ENCODE measurements around the gene MYO5A. TPM values are rescaled to one million over a fixed set of nuclear protein-coding genes. Genes with fewer than 3 reads are reported as not detected.

Gene MYO5A
- polyA plus RNA-seq, 1 donor (not counting 4 experiments of a cell fraction or from before 2014, with no cell fraction given), result 53.8 TPM

- no peaks in the 10 kb centered on the region for H3K36me3 ChIP-seq (ENCODE audit: control insufficient read depth in 2 of 2, extremely low read depth in 1 of 2, insufficient read depth in 2 of 2, low read length in 2 of 2)
- H2AFZ ChIP-seq (ENCODE audit: control insufficient read depth, low read length), result no peak overlapping the region
- no peak for DNase-seq (ENCODE audit: low read depth, low spot score)
- H3K27me3 ChIP-seq (ENCODE audit: control insufficient read depth, extremely low read depth, insufficient read depth, low read length), result no peaks in the 10 kb centered on the region
- peak overlapping the region; percentile 69 for H3K27ac ChIP-seq (ENCODE audit: control insufficient read depth, insufficient read depth, low read length)
- peak; percentile 86 for FAIRE-seq
- no peaks in the 10 kb centered on the region for H4K20me1 ChIP-seq (ENCODE audit: control insufficient read depth, extremely low read depth, insufficient read depth, low read length)
- no peak for TF ChIP-seq EZH2 (IDR thresholded peaks at IDR 0.05; ENCODE audit: low read length)
- no peak for TF ChIP-seq CTCF (optimal IDR thresholded peaks at IDR 0.05 in 1 of 3, IDR thresholded peaks at IDR 0.05 in 1 of 3, conservative IDR thresholded peaks at IDR 0.05 in 1 of 3; ENCODE audit: extremely low read depth in 1 of 3, insufficient read depth in 2 of 3, low read length in 3 of 3)
- dilution Hi-C loops (cut with MboI; ENCODE audit: extremely low pct_ligation_motif_present, low sequenced_read_pairs), result no loop called here
- peak overlapping the region in 1 of 3 experiments; percentile 7 for H3K4me3 ChIP-seq (ENCODE audit: control insufficient read depth in 2 of 3, extremely low read depth in 1 of 3, insufficient read depth in 2 of 3, low read depth in 1 of 3, low read length in 3 of 3)
- H3K4me2 ChIP-seq (ENCODE audit: control insufficient read depth, extremely low read depth, insufficient read depth, low read depth, low read length), result peak overlapping the region; percentile 68
- no peaks in the 10 kb centered on the region for H3K9me3 ChIP-seq (ENCODE audit: control insufficient read depth, low read depth, low read length)
- peak overlapping the region; percentile 41 for H3K9ac ChIP-seq (ENCODE audit: control insufficient read depth, extremely low read depth, insufficient read depth, low read length)
- no peaks in the 10 kb centered on the region for H3K9me1 ChIP-seq (ENCODE audit: control insufficient read depth, extremely low read depth, insufficient read depth, low read length)
- peaks cover 81% of the 10 kb centered on the region for H3K79me2 ChIP-seq (ENCODE audit: control insufficient read depth, insufficient read depth, low read length)
- peaks cover 53% of the 10 kb centered on the region for H3K4me1 ChIP-seq (ENCODE audit: control insufficient read depth, extremely low read depth, insufficient read depth, low read length)
Observed at GRCh38 chr15:52523192-52523591, 5.5 kb downstream of the MYO5A start.

GRCh38 chr15:52521682-52522081 is 7.0 kb downstream of the MYO5A start:
- H4K20me1 ChIP-seq (ENCODE audit: control insufficient read depth, extremely low read depth, insufficient read depth, low read length), result no peaks in the 10 kb centered on the region
- no peak overlapping the region for H3K4me3 ChIP-seq (ENCODE audit: control insufficient read depth in 2 of 3, extremely low read depth in 1 of 3, insufficient read depth in 2 of 3, low read depth in 1 of 3, low read length in 3 of 3)
- no peak for TF ChIP-seq EZH2 (IDR thresholded peaks at IDR 0.05; ENCODE audit: low read length)
- no peak for TF ChIP-seq CTCF (optimal IDR thresholded peaks at IDR 0.05 in 1 of 3, IDR thresholded peaks at IDR 0.05 in 1 of 3, conservative IDR thresholded peaks at IDR 0.05 in 1 of 3; ENCODE audit: extremely low read depth in 1 of 3, insufficient read depth in 2 of 3, low read length in 3 of 3)
- H2AFZ ChIP-seq (ENCODE audit: control insufficient read depth, low read length), result no peak overlapping the region
- peaks cover 79% of the 10 kb centered on the region for H3K79me2 ChIP-seq (ENCODE audit: control insufficient read depth, insufficient read depth, low read length)
- peaks cover 43% of the 10 kb centered on the region for H3K4me1 ChIP-seq (ENCODE audit: control insufficient read depth, extremely low read depth, insufficient read depth, low read length)
- no peak overlapping the region for H3K9ac ChIP-seq (ENCODE audit: control insufficient read depth, extremely low read depth, insufficient read depth, low read length)
- DNase-seq (ENCODE audit: low read depth, low spot score), result no peak
- no peak overlapping the region for H3K4me2 ChIP-seq (ENCODE audit: control insufficient read depth, extremely low read depth, insufficient read depth, low read depth, low read length)
- no peaks in the 10 kb centered on the region for H3K27me3 ChIP-seq (ENCODE audit: control insufficient read depth, extremely low read depth, insufficient read depth, low read length)
- dilution Hi-C loops (cut with MboI; ENCODE audit: extremely low pct_ligation_motif_present, low sequenced_read_pairs), result no loop called here
- H3K9me3 ChIP-seq (ENCODE audit: control insufficient read depth, low read depth, low read length), result no peaks in the 10 kb centered on the region
- H3K36me3 ChIP-seq (ENCODE audit: control insufficient read depth in 2 of 2, extremely low read depth in 1 of 2, insufficient read depth in 2 of 2, low read length in 2 of 2), result no peaks in the 10 kb centered on the region
- FAIRE-seq, result no peak
- no peaks in the 10 kb centered on the region for H3K9me1 ChIP-seq (ENCODE audit: control insufficient read depth, extremely low read depth, insufficient read depth, low read length)
- H3K27ac ChIP-seq (ENCODE audit: control insufficient read depth, insufficient read depth, low read length), result no peak overlapping the region
